ENCODE results near the gene UGT1A8. TPM values are rescaled to one million over a fixed set of nuclear protein-coding genes. Genes with fewer than 3 reads are reported as not detected.

UGT1A8 gene
- polyA plus RNA-seq, 2 of the 4 experiments (the other 2 are of a cell fraction) = 0.22 TPM; not detected in 1

DNA sequence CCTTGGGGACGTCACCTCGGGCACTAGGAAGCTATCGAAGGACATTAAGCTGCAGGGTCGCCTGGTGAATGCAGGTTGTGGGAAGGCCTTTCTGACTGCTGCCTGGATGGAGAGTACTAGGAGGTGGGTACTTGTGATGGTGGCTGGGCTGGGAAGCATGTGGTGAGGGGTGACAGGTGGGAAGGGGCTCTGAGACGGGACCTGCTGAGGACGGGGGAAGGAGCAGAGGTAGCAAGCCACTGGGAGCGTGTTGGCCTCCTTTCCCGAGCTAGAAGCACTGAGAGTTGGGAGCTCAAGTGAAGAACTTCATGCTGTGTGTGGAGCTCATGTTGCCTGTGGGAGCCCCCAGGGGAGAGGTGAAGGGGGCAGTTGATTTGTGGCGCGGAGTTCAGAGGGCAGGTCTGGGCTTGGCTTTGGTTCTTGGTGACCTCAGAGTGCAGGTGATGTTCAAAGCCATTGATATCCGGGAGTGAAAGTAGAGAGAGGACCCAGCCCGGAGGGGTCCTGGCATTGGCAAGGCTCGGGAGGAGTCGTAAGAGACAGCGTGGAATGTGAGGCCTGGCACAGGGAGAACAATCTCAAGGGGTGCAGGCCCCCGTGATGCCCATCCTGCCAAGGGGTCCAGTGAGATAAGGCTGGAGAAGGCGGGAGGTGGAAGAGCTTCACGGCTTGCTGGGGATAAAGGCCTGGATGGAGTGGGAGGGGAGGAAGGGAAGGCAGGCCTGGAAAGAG, 173.9 kb downstream of the UGT1A8 start:
- CTCF ChIA-PET = interaction anchor here (0.8 kb wide), 1 partner anchor 30 kb away, joined by 3 read pairs; no protein-coding TSS in a partner anchor
- no peak; a peak in 1 of 6 replicates for ATAC-seq
- H3K27ac ChIP-seq = peak overlapping the region in 1 of 2 experiments; percentile 57; a peak in 3 of 6 replicates

GRCh38 chr2:233791883-233792329, 174.5 kb downstream of the UGT1A8 start:
- CTCF ChIA-PET = no interaction called here
- no peak for ATAC-seq

More for the DNA sequence above, 173.9 kb downstream of the UGT1A8 start:
- FAIRE-seq (no peak), DNase-seq (ENCODE audit: low read depth in 1 of 2, low spot score in 1 of 2) (no peak)
- TF ChIP-seq ZC3H11A (IDR thresholded peaks at IDR 0.05) (no peak), CHD4 (IDR thresholded peaks at IDR 0.05; ENCODE audit: borderline replicate concordance) (no peak), PHF8 (IDR thresholded peaks at IDR 0.05; ENCODE audit: borderline replicate concordance, low read depth) (no peak), KDM5A (IDR thresholded peaks at IDR 0.05) (no peak), TFCP2L1 (CRISPR knock-in tag; IDR thresholded peaks at IDR 0.05) (no peak), EHF (CRISPR knock-in tag; IDR thresholded peaks at IDR 0.05) (no peak), ZFP36 (IDR thresholded peaks at IDR 0.05; ENCODE audit: borderline replicate concordance, partially characterized antibody) (no peak), ZSCAN20 (CRISPR knock-in tag; IDR thresholded peaks at IDR 0.05) (no peak), GATA3 (IDR thresholded peaks at IDR 0.05; ENCODE audit: borderline replicate concordance) (no peak), ESRRA (IDR thresholded peaks at IDR 0.05; ENCODE audit: borderline replicate concordance, low read length) (no peak), HDAC2 (IDR thresholded peaks at IDR 0.05) (no peak)
- no peaks in the 10 kb centered on the region for H3K4me1 ChIP-seq
- POLR2A ChIA-PET = no interaction called here
- H3K4me3 ChIP-seq = no peak overlapping the region
- 89% methylated on average over 18 of the region's 18 CpGs for WGBS (ENCODE audit: missing lambda C conversion rate)
- no peak overlapping the region for H3K4me2 ChIP-seq
- no peaks in the 10 kb centered on the region for H3K9me3 ChIP-seq

DNA sequence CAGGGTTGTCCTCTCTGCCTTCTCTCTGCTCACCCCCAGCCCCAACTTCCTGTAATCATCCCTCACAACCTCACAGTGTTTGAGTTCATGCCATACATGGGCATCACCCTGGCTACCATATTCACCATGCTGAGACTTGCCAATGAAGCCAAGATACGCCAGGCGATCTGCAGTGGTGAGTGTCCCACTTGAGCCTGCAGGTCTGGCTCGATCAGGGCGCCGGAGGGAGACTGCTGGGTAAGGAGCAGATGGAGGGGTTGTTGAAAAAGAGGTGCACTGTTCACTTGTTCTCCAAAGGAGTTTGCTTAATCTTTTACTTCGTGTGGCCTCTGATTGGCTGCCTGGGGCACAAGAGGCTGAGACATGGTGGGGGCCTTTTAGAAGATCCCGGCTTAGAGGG, 175.3 kb downstream of the UGT1A8 start:
- H3K4me1 ChIP-seq = no peaks in the 10 kb centered on the region
- no peak for DNase-seq (ENCODE audit: low read depth in 1 of 2, low spot score in 1 of 2)
- FAIRE-seq = no peak
- ChIA-PET POLR2A (no interaction called here), CTCF (no interaction called here)
- no peak for ATAC-seq
- no peak overlapping the region for H3K4me3 ChIP-seq
- H3K27ac ChIP-seq = peak overlapping the region in 1 of 2 experiments; percentile 13; a peak in 2 of 6 replicates
- TF ChIP-seq FOSB (CRISPR knock-in tag; IDR thresholded peaks at IDR 0.05) = no peak
- no peak for TF ChIP-seq ELK1 (IDR thresholded peaks at IDR 0.05; ENCODE audit: low read depth, low read length)
- no peak for TF ChIP-seq EP300 (IDR thresholded peaks at IDR 0.05)
- TF ChIP-seq HEYL (CRISPR knock-in tag; IDR thresholded peaks at IDR 0.05) = no peak
- no peak for TF ChIP-seq ZNF302 (CRISPR knock-in tag; IDR thresholded peaks at IDR 0.05)
- TF ChIP-seq TP53 (CRISPR knock-in tag; IDR thresholded peaks at IDR 0.05) = no peak
- TF ChIP-seq USF2 (IDR thresholded peaks at IDR 0.05) = no peak
- no peak for TF ChIP-seq HOXB5 (CRISPR knock-in tag; IDR thresholded peaks at IDR 0.05)
- TF ChIP-seq, protein P1, sequence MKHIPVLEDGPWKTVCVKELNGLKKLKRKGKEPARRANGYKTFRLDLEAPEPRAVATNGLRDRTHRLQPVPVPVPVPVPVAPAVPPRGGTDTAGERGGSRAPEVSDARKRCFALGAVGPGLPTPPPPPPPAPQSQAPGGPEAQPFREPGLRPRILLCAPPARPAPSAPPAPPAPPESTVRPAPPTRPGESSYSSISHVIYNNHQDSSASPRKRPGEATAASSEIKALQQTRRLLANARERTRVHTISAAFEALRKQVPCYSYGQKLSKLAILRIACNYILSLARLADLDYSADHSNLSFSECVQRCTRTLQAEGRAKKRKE (CRISPR knock-in tag; IDR thresholded peaks at IDR 0.05; ENCODE audit: low read depth) = no peak
- TF ChIP-seq CBX8 (IDR thresholded peaks at IDR 0.05) = no peak
- TF ChIP-seq RNF2 (IDR thresholded peaks at IDR 0.05; ENCODE audit: borderline replicate concordance, low read depth) = no peak
- no peak overlapping the region for H3K4me2 ChIP-seq
- no peaks in the 10 kb centered on the region for H3K9me3 ChIP-seq
- WGBS (ENCODE audit: missing lambda C conversion rate) = 91% methylated on average over 7 of the region's 7 CpGs

More at GRCh38 chr2:233791883-233792329, 174.5 kb downstream of the UGT1A8 start:
- Histone ChIP-seq H3K4me2 (no peak overlapping the region), H3K9me3 (no peaks in the 10 kb centered on the region), H3K4me1 (no peaks in the 10 kb centered on the region), H3K27ac (peak overlapping the region in 1 of 2 experiments; percentile 57; a peak in 2 of 6 replicates), H3K4me3 (no peak overlapping the region)
- POLR2A ChIA-PET = no interaction called here
- FAIRE-seq (no peak), DNase-seq (ENCODE audit: low read depth in 1 of 2, low spot score in 1 of 2) (no peak)
- 84% methylated on average over 9 of the region's 9 CpGs for WGBS (ENCODE audit: missing lambda C conversion rate)
- TF ChIP-seq HOXB13 (CRISPR knock-in tag; IDR thresholded peaks at IDR 0.05; ENCODE audit: low read depth) (no peak), PHF8 (IDR thresholded peaks at IDR 0.05; ENCODE audit: borderline replicate concordance, low read depth) (no peak), POLR2AphosphoS2 (conservative IDR thresholded peaks at IDR 0.05; ENCODE audit: low read length) (no peak)

Data from A549 (cell line).